H1 (cell line): Measurements from ENCODE around the gene ANGPTL2. TPM values are rescaled to one million over a fixed set of nuclear protein-coding genes. Genes with fewer than 3 reads are reported as not detected.

Experiments
- CTCF ChIA-PET: fragments of 300-600 bp; sonication (Branson Sonifier 250); formaldehyde crosslinking; loops from one replicate; lab custom pipeline; 2021; ENCODE audit not compliant: partially characterized antibody; lab: Charles Lee
- POLR2A ChIA-PET: fragments of 300-600 bp; sonication (Branson Sonifier 250); formaldehyde crosslinking; loops from one replicate; lab custom pipeline; 2021; ENCODE audit warnings: inconsistent platforms; ENCODE audit not compliant: partially characterized antibody; lab: Charles Lee
- DNase-seq, 2 experiments: peaks; one replicate each; pipeline versions ENCODE4 v3.0.0 to v3.0.0-alpha.2; 2010 to 2022; ENCODE audit warnings: low spot score in 2 of 2, low read depth in 1 of 2, mixed read lengths in 1 of 2
- FAIRE-seq: peaks from 2 replicates; lab custom pipeline; 2011; peaks lifted over from hg19 to GRCh38; lab: Jason Lieb, UNC
- H2AFZ ChIP-seq: 2 replicates; pipeline ENCODE4 v1.8.1; 2012; ENCODE audit warnings: low read length, inconsistent platforms
- H2AK5ac ChIP-seq: 2 replicates; pipeline ENCODE4 v1.6.1; 2013; ENCODE audit warnings: low read depth, low read length
- H2BK120ac ChIP-seq: replicated peaks from 2 replicates; pipeline ENCODE3; 2013; ENCODE audit warnings: low read depth, low read length, inconsistent platforms
- H2BK12ac ChIP-seq: 2 replicates; pipeline ENCODE4 v1.6.1; 2013; ENCODE audit warnings: low read depth, low read length
- H2BK15ac ChIP-seq: 2 replicates; pipeline ENCODE4 v1.6.1; 2013; ENCODE audit warnings: low read length
- H2BK20ac ChIP-seq: 2 replicates; pipeline ENCODE4 v1.6.1; 2013; ENCODE audit warnings: low read length
- H2BK5ac ChIP-seq: 2 replicates; pipeline ENCODE4 v1.6.1; 2013; ENCODE audit warnings: low read depth, low read length
- H3K14ac ChIP-seq: 2 replicates; pipeline ENCODE4 v1.6.1; 2013; ENCODE audit warnings: inconsistent platforms; ENCODE audit not compliant: insufficient read length
- H3K18ac ChIP-seq: 2 replicates; pipeline ENCODE4 v1.6.1; 2013; ENCODE audit warnings: low read length; ENCODE audit errors: extremely low read depth
- H3K23ac ChIP-seq: 2 replicates; pipeline ENCODE4 v1.6.1; 2013; ENCODE audit warnings: inconsistent platforms; ENCODE audit not compliant: insufficient read length
- H3K23me2 ChIP-seq: 2 replicates; pipeline ENCODE4 v1.6.1; 2013; ENCODE audit warnings: low read depth, low read length
- H3K27ac ChIP-seq: 2 replicates; pipeline ENCODE4 v1.6.1; 2011; ENCODE audit warnings: low read depth, low read length, inconsistent platforms
- H3K27me3 ChIP-seq, 4 experiments: replicated peaks in 1 of 4; 1 replicate in 1 of 4; 2 replicates in 3 of 4; pipeline versions ENCODE4 v1.6.1 to v1.8.1; 2011 to 2013; ENCODE audit warnings: low read length in 3 of 4, mild to moderate bottlenecking in 3 of 4, inconsistent platforms in 2 of 4, mixed read lengths in 2 of 4, moderate library complexity in 1 of 4; ENCODE audit not compliant: control insufficient read depth in 3 of 4, insufficient read depth in 3 of 4; ENCODE audit errors: extremely low read depth in 1 of 4
- H3K36me3 ChIP-seq, 4 experiments: 2 replicates each; pipeline versions ENCODE4 v1.6.1 to v1.8.1; 2011 to 2013; ENCODE audit warnings: mild to moderate bottlenecking in 4 of 4, low read length in 3 of 4, moderate library complexity in 2 of 4, control low read depth in 1 of 4, inconsistent platforms in 1 of 4; ENCODE audit not compliant: insufficient read depth in 4 of 4, control insufficient read depth in 2 of 4
- H3K4ac ChIP-seq: replicated peaks from 2 replicates; pipeline ENCODE3; 2013; ENCODE audit warnings: low read length, low read depth, mixed read lengths, inconsistent platforms; ENCODE audit not compliant: insufficient read length
- H3K4me1 ChIP-seq, 4 experiments: replicated peaks in 1 of 4; 1 replicate in 1 of 4; 2 replicates in 3 of 4; pipeline versions ENCODE4 v1.6.1 to v1.8.1; 2011 to 2013; ENCODE audit warnings: low read length in 3 of 4, inconsistent platforms in 2 of 4, mixed read lengths in 1 of 4; ENCODE audit not compliant: insufficient read depth in 4 of 4, control insufficient read depth in 3 of 4
- H3K4me2 ChIP-seq, 2 experiments: 2 replicates each; pipeline versions ENCODE4 v1.6.1 to v1.8.1; 2011 to 2013; ENCODE audit warnings: low read depth in 2 of 2, low read length in 2 of 2, control low read depth in 1 of 2, inconsistent platforms in 1 of 2, mild to moderate bottlenecking in 1 of 2; ENCODE audit not compliant: insufficient read depth in 1 of 2
- H3K4me3 ChIP-seq, 4 experiments: fragments of 200-600, 300-600 bp in 1 of 4; sonication (generic), shearing (Covaris generic), sonication (Bioruptor Twin) in 1 of 4; 2 replicates each; pipeline versions ENCODE4 v1.5.1 to v1.8.1; 2011 to 2016; ENCODE audit warnings: low read length in 4 of 4, low read depth in 3 of 4, control low read depth in 2 of 4, inconsistent platforms in 2 of 4, mild to moderate bottlenecking in 2 of 4, mixed read lengths in 1 of 4, moderate library complexity in 1 of 4; ENCODE audit not compliant: insufficient read depth in 2 of 4; ENCODE audit errors: extremely low read depth in 1 of 4
- H3K56ac ChIP-seq: replicated peaks from 2 replicates; pipeline ENCODE3; 2013; ENCODE audit warnings: low read depth, mild to moderate bottlenecking, mixed read lengths, low read length, inconsistent platforms; ENCODE audit not compliant: insufficient read length
- H3K79me1 ChIP-seq: 2 replicates; pipeline ENCODE4 v1.6.1; 2013; ENCODE audit warnings: low read depth, low read length, control low read depth
- H3K79me2 ChIP-seq, 2 experiments: 2 replicates each; pipeline versions ENCODE4 v1.6.1 to v1.8.1; 2012 to 2013; ENCODE audit warnings: low read length in 2 of 2, mild to moderate bottlenecking in 2 of 2, inconsistent platforms in 1 of 2; ENCODE audit not compliant: insufficient read depth in 2 of 2, control insufficient read depth in 1 of 2
- H3K9ac ChIP-seq, 4 experiments: replicated peaks in 1 of 4; 1 replicate in 1 of 4; 2 replicates in 3 of 4; pipeline versions ENCODE4 v1.6.1 to v1.8.1; 2011 to 2013; ENCODE audit warnings: low read depth in 3 of 4, low read length in 3 of 4, control low read depth in 2 of 4, mild to moderate bottlenecking in 2 of 4, moderate library complexity in 2 of 4, inconsistent platforms in 1 of 4; ENCODE audit errors: extremely low read depth in 1 of 4
- H3K9me3 ChIP-seq, 2 experiments: 2 replicates each; pipeline versions ENCODE4 v1.6.1 to v1.8.1; 2012 to 2013; ENCODE audit warnings: mild to moderate bottlenecking in 2 of 2, moderate library complexity in 2 of 2, control low read depth in 1 of 2, inconsistent platforms in 1 of 2, low read depth in 1 of 2, low read length in 1 of 2, mixed read lengths in 1 of 2; ENCODE audit not compliant: insufficient read depth in 2 of 2
- H4K20me1 ChIP-seq, 2 experiments: replicated peaks in 1 of 2; 2 replicates each; pipeline versions ENCODE3 to v1.8.1; 2011 to 2013; ENCODE audit warnings: inconsistent platforms in 2 of 2, low read length in 2 of 2, mild to moderate bottlenecking in 1 of 2; ENCODE audit not compliant: insufficient read depth in 2 of 2, control insufficient read depth in 1 of 2
- H4K5ac ChIP-seq: 2 replicates; pipeline ENCODE4 v1.6.1; 2013; ENCODE audit warnings: low read length, low read depth, mixed read lengths, inconsistent platforms; ENCODE audit not compliant: insufficient read length
- H4K8ac ChIP-seq: 2 replicates; pipeline ENCODE4 v1.8.0; 2013; ENCODE audit warnings: mild to moderate bottlenecking, moderate library complexity, low read length, inconsistent platforms; ENCODE audit not compliant: insufficient read depth; ENCODE audit errors: extremely low read depth
- H4K91ac ChIP-seq: replicated peaks from 2 replicates; pipeline ENCODE3; 2013; ENCODE audit warnings: low read length, mixed read lengths, inconsistent platforms; ENCODE audit not compliant: insufficient read length
- BRCA1 ChIP-seq: IDR thresholded peaks from 2 replicates; pipeline ENCODE4 v1.6.1; 2012; ENCODE audit warnings: low read depth, low read length, improper control_type of control experiment
- NANOG ChIP-seq: IDR thresholded peaks from 2 replicates; pipeline ENCODE4 v1.6.1; 2011; ENCODE audit warnings: low read length, low read depth, mild to moderate bottlenecking, inconsistent platforms; ENCODE audit not compliant: insufficient read depth, poor library complexity, severe bottlenecking
- PHF8 ChIP-seq: fragments of 200-600 bp; sonication (generic); conservative IDR thresholded peaks from 2 replicates; pipeline ENCODE4 v1.7.1; 2012; ENCODE audit warnings: low read depth, mild to moderate bottlenecking, inconsistent platforms, low read length, moderate library complexity
- POLR2AphosphoS5 ChIP-seq: IDR thresholded peaks from 2 replicates; pipeline ENCODE4 v1.6.1; 2011; ENCODE audit warnings: low read depth, low read length
- SP2 ChIP-seq: IDR thresholded peaks from 2 replicates; pipeline ENCODE4 v1.6.1; 2012; ENCODE audit warnings: mild to moderate bottlenecking, low read length, inconsistent platforms
- TEAD4 ChIP-seq: IDR thresholded peaks from 2 replicates; pipeline ENCODE4 v1.6.1; 2012; ENCODE audit warnings: low read depth, low read length, inconsistent platforms, mixed read lengths
- ZNF274 ChIP-seq: IDR thresholded peaks from 2 replicates; pipeline ENCODE4 v1.7.0; 2012; ENCODE audit warnings: low read length, borderline replicate concordance; ENCODE audit errors: extremely low read depth
- WGBS, 2 experiments: shearing (Covaris generic) in 1 of 2; methylation state at CpG; one replicate each; pipeline versions ENCODE4 v1.1.6 to v1.1.7; 2013 to 2015; ENCODE audit warnings: low lambda C conversion rate in 2 of 2, mixed read lengths in 2 of 2, inconsistent platforms in 1 of 2, low coverage in 1 of 2, missing lambda C conversion rate in 1 of 2; ENCODE audit not compliant: insufficient replicate concordance in 2 of 2, insufficient coverage in 1 of 2, insufficient read length in 1 of 2; ENCODE audit errors: extremely low coverage in 1 of 2, missing lambda C conversion rate in 1 of 2; 5-methylcytosine and 5-hydroxymethylcytosine counted together
- polyA plus RNA-seq, 7 experiments: library from polyadenylated mRNA; depleted of rRNA in 3 of 7; stranded (reverse) in 5 of 7; unstranded in 2 of 7; fragments of >200 nt in 5 of 7; fragments of 200-250 nt in 2 of 7; gene quantifications; 1 replicate in 5 of 7; 2 replicates in 1 of 7; 4 replicates in 1 of 7; pipeline versions ENCODE4 v1.2.1 to v1.2.3, GENCODE V29; 2011 to 2013; ENCODE audit warnings: missing spikeins in 2 of 7, mixed read lengths in 2 of 7
- total RNA-seq: library from RNA; stranded (reverse); fragmentation: NEBNext Ultra II Directional; extraction: Animal tissue kit (Norgen Biotek cat#: 25700); gene quantifications from 2 replicates; pipeline ENCODE4 v1.2.1, GENCODE V29; 2021

Gene ANGPTL2
- total and polyA plus RNA-seq, 2 of the 8 experiments (the other 6 are each of a cell fraction or from before 2014, with no cell fraction given): 9.0 to 10.6 TPM

GRCh38 chr9:127128341-127129072 lies 6.1 kb upstream of the ANGPTL2 start:
- no peak overlapping the region for H3K4ac ChIP-seq
- no peak overlapping the region for H4K8ac ChIP-seq
- no peak overlapping the region for H2BK12ac ChIP-seq
- H2BK15ac ChIP-seq: no peak overlapping the region
- no peak overlapping the region for H2AFZ ChIP-seq
- 94% methylated on average over 9 of the region's 9 CpGs; no CpG with 5 or more reads in 1 of the 2 experiments for WGBS, 2 experiments
- H4K91ac ChIP-seq: no peak overlapping the region
- no peaks in the 10 kb centered on the region for H3K79me2 ChIP-seq
- H3K4me1 ChIP-seq: peaks cover 7 to 16% (median 10%) of the 10 kb centered on the region in 4 experiments
- no peak overlapping the region for H3K27ac ChIP-seq
- H3K23me2 ChIP-seq: no peaks in the 10 kb centered on the region
- ChIA-PET POLR2A (interaction anchor here (0.8 to 2.4 kb wide), 3 partner anchors 11 to 196 kb away, joined by 3 to 10 read pairs (median 4); no protein-coding TSS in a partner anchor), CTCF (interaction anchor here (0.7 to 2.8 kb wide), 7 partner anchors 10 to 361 kb away, joined by 3 to 8 read pairs (median 5); no protein-coding TSS in a partner anchor)
- H2BK120ac ChIP-seq: no peak overlapping the region
- H3K56ac ChIP-seq: no peak overlapping the region
- H3K36me3 ChIP-seq: no peaks in the 10 kb centered on the region
- no peak for FAIRE-seq
- TF ChIP-seq ZNF274: no peak
- no peak for TF ChIP-seq POLR2AphosphoS5
- TF ChIP-seq PHF8: no peak
- TF ChIP-seq BRCA1: no peak
- no peak for TF ChIP-seq TEAD4
- TF ChIP-seq NANOG: no peak
- no peak for TF ChIP-seq SP2
- DNase-seq: no peak
- H3K9ac ChIP-seq: no peak overlapping the region
- no peak overlapping the region for H3K4me2 ChIP-seq
- H3K18ac ChIP-seq: no peak overlapping the region
- no peaks in the 10 kb centered on the region; a peak in 3 of 7 replicates for H3K27me3 ChIP-seq
- no peak overlapping the region for H3K14ac ChIP-seq
- no peak overlapping the region for H3K4me3 ChIP-seq
- no peak overlapping the region for H4K5ac ChIP-seq
- no peaks in the 10 kb centered on the region for H3K9me3 ChIP-seq
- H4K20me1 ChIP-seq: peaks cover 0 to 3% of the 10 kb centered on the region in 2 experiments
- no peak overlapping the region for H2AK5ac ChIP-seq
- H3K23ac ChIP-seq: no peak overlapping the region
- no peak overlapping the region for H2BK20ac ChIP-seq
- no peak overlapping the region for H2BK5ac ChIP-seq
- H3K79me1 ChIP-seq: no peaks in the 10 kb centered on the region
